Parathyroid adenoma (tissue), 2 donors: Measurements from ENCODE around the gene PKHD1.

Experiments
- H2AFZ ChIP-seq: fragments of 300-600 bp; sonication (generic); one replicate; pipeline ENCODE4 v1.7.0; 2017; ENCODE audit warnings: antibody characterized with exemption, mild to moderate bottlenecking
- H3K27ac ChIP-seq: fragments of 300-600 bp; sonication (generic); one replicate; pipeline ENCODE4 v1.7.0; 2017
- H3K27me3 ChIP-seq: fragments of 300-600 bp; sonication (generic); one replicate; pipeline ENCODE4 v1.7.0; 2017; ENCODE audit warnings: low read length; ENCODE audit not compliant: control insufficient read depth, insufficient read depth
- H3K36me3 ChIP-seq: fragments of 300-600 bp; sonication (generic); one replicate; pipeline ENCODE4 v1.7.0; 2017; ENCODE audit warnings: low read length; ENCODE audit not compliant: control insufficient read depth, insufficient read depth
- H3K4me1 ChIP-seq: fragments of 300-600 bp; sonication (generic); one replicate; pipeline ENCODE4 v1.7.0; 2017; ENCODE audit warnings: control low read depth
- H3K4me2 ChIP-seq: fragments of 300-600 bp; sonication (generic); one replicate; pipeline ENCODE4 v1.7.0; 2017; ENCODE audit warnings: low read length
- H3K4me3 ChIP-seq: fragments of 300-600 bp; sonication (generic); one replicate; pipeline ENCODE4 v1.7.0; 2017; ENCODE audit warnings: low read depth, low read length
- H3K79me2 ChIP-seq: fragments of 300-600 bp; sonication (generic); one replicate; pipeline ENCODE4 v1.7.0; 2017; ENCODE audit warnings: control low read depth
- H3K9ac ChIP-seq: fragments of 300-600 bp; sonication (generic); one replicate; pipeline ENCODE4 v1.7.0; 2017; ENCODE audit warnings: mild to moderate bottlenecking
- H3K9me3 ChIP-seq: fragments of 300-600 bp; sonication (generic); one replicate; pipeline ENCODE4 v1.7.0; 2017; ENCODE audit warnings: low read length; ENCODE audit not compliant: control insufficient read depth
- TF ChIP-seq, protein P1 (sequence below): fragments of 300-600 bp; sonication (generic); IDR thresholded peaks from one replicate; pipeline ENCODE4 v1.7.0; 2017; ENCODE audit warnings: antibody characterized with exemption, mild to moderate bottlenecking
- donor health status: primary hyperparathyroidism.

The PKHD1 gene

DNA sequence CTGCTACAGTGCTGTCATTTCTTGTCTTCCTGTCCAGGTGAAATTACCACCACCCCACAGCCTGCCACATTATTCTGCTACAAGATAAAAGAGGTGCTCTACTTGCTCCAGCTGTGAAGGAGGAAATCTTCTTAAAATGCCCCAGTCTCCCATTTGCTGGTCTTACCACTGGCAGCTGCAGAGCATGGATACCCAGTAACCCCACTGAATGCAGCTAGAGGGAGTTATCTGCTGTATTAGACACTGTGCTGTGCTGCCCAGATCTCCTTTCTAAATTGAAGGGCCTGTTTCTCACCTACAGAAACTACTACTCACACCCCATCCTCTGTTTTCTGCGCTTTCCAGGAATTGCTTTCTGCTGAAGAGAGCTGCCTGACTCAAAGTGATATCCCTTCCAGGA is 517.8 kb downstream of the PKHD1 start:
- Histone ChIP-seq H3K9ac (no peak overlapping the region), H3K36me3 (no peaks in the 10 kb centered on the region), H3K4me2 (no peak overlapping the region), H2AFZ (no peak overlapping the region), H3K4me3 (no peak overlapping the region), H3K4me1 (no peaks in the 10 kb centered on the region), H3K27ac (no peak overlapping the region), H3K9me3 (no peaks in the 10 kb centered on the region), H3K27me3 (no peaks in the 10 kb centered on the region), H3K79me2 (no peaks in the 10 kb centered on the region)
- TF ChIP-seq, protein P1, sequence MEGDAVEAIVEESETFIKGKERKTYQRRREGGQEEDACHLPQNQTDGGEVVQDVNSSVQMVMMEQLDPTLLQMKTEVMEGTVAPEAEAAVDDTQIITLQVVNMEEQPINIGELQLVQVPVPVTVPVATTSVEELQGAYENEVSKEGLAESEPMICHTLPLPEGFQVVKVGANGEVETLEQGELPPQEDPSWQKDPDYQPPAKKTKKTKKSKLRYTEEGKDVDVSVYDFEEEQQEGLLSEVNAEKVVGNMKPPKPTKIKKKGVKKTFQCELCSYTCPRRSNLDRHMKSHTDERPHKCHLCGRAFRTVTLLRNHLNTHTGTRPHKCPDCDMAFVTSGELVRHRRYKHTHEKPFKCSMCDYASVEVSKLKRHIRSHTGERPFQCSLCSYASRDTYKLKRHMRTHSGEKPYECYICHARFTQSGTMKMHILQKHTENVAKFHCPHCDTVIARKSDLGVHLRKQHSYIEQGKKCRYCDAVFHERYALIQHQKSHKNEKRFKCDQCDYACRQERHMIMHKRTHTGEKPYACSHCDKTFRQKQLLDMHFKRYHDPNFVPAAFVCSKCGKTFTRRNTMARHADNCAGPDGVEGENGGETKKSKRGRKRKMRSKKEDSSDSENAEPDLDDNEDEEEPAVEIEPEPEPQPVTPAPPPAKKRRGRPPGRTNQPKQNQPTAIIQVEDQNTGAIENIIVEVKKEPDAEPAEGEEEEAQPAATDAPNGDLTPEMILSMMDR: no peak

DNA sequence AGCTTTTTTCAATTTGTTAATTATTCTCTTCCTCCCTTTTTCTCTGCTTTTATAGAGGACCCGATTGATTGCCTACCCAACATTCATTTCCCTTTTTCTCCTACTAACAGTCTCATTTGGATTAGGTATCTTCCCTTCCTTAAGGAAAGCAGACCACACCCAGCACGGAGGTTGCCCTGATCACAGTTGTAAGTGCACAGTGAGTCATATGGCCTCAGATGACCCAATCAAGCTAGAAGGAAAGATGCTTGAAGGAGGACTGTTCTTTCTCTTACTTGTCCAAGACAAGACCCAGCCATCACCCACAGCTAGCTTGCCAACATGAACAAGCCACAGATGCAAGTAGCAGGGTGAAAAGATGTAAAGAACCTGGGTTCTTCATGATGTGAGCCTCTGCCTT is 518.6 kb downstream of the PKHD1 start:
- H3K27ac ChIP-seq: no peak overlapping the region
- H2AFZ ChIP-seq: no peak overlapping the region
- TF ChIP-seq, protein P1: no peak

DNA sequence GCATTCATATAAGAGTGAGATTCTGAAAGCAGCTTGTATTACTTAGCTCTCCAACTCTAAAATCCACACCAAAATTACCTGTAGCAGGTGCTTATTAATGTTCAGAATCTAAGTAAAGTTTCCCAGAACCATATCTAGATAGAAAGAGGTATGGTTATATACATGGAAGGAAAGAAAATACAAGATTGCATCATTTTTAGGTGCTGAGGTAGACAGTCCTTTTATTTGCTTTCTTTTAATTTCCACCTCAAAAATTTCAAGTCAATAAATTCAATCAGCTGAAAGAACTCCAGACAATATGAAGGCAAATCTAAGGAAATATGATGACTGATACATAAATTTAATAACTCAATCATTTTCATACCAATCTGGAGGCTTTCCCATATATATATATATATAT is 521.9 kb downstream of the PKHD1 start:
- Histone ChIP-seq H3K9ac (no peak overlapping the region), H3K27ac (no peak overlapping the region), H3K79me2 (no peaks in the 10 kb centered on the region), H3K36me3 (no peaks in the 10 kb centered on the region), H3K4me2 (no peak overlapping the region), H3K4me3 (no peak overlapping the region), H3K9me3 (no peaks in the 10 kb centered on the region), H3K4me1 (no peaks in the 10 kb centered on the region), H2AFZ (no peak overlapping the region), H3K27me3 (no peaks in the 10 kb centered on the region)
- TF ChIP-seq, protein P1: no peak

More for the DNA sequence above, 518.6 kb downstream of the PKHD1 start:
- no peaks in the 10 kb centered on the region for H3K9me3 ChIP-seq
- H3K4me2 ChIP-seq: no peak overlapping the region
- no peaks in the 10 kb centered on the region for H3K79me2 ChIP-seq
- no peaks in the 10 kb centered on the region for H3K36me3 ChIP-seq
- H3K4me1 ChIP-seq: no peaks in the 10 kb centered on the region
- H3K4me3 ChIP-seq: no peak overlapping the region
- H3K27me3 ChIP-seq: no peaks in the 10 kb centered on the region
- no peak overlapping the region for H3K9ac ChIP-seq
